IMR-90 (cell line): ENCODE data around the gene ZNF236. TPM values are rescaled to one million over a fixed set of nuclear protein-coding genes. Genes with fewer than 3 reads are reported as not detected.
"Not testable (repeated sequence)": the region's sequence is repeated elsewhere in the genome, so short reads cannot be mapped to it uniquely, and the experiment has no call there.

Experiments used
- ATAC-seq: fragments of 200-7000 bp; cut with Tn5 transposase; 2 replicates; pipeline ENCODE4 v1.9.1; 2020; ENCODE audit warnings: low read depth, mild to moderate bottlenecking, moderate library complexity
- BruUV-seq: library from RNA; stranded (reverse); fragments of 400-500 nt; replicated peaks from 2 replicates; lab custom pipeline; 2021; lab: Mats Ljungman, UMichigan
- CTCF ChIA-PET: fragments of 300-600 bp; formaldehyde crosslinking; extraction: SDS; loops from one replicate; lab custom pipeline; 2021; ENCODE audit warnings: antibody characterized with exemption; lab: Yijun Ruan, JAX
- POLR2A ChIA-PET: fragments of 300-600 bp; sonication (Branson Sonifier 250); formaldehyde crosslinking; loops from one replicate; lab custom pipeline; 2022; ENCODE audit warnings: antibody characterized with exemption; ENCODE audit not compliant: unreplicated experiment; lab: Charles Lee
- DNase-seq: peaks from one replicate; pipeline ENCODE4 v3.0.0; 2013
- H2AFZ ChIP-seq: replicated peaks from 2 replicates; pipeline ENCODE3; 2013; ENCODE audit warnings: low read length, mild to moderate bottlenecking; ENCODE audit not compliant: poor library complexity
- H2AK5ac ChIP-seq: 2 replicates; pipeline ENCODE4 v1.6.1; 2013; ENCODE audit warnings: low read depth, low read length, inconsistent platforms
- H2AK9ac ChIP-seq: replicated peaks from 2 replicates; pipeline ENCODE3; 2013; ENCODE audit warnings: mild to moderate bottlenecking, low read depth, low read length, moderate library complexity; ENCODE audit not compliant: poor library complexity
- H2BK120ac ChIP-seq: 2 replicates; pipeline ENCODE4 v1.6.1; 2013; ENCODE audit warnings: low read depth, low read length, inconsistent platforms
- H2BK15ac ChIP-seq: 3 replicates; pipeline ENCODE4 v1.6.1; 2013; ENCODE audit warnings: low read depth, low read length, inconsistent platforms
- H2BK20ac ChIP-seq: 2 replicates; pipeline ENCODE4 v1.6.1; 2013; ENCODE audit warnings: low read depth, mild to moderate bottlenecking, inconsistent platforms, low read length, moderate library complexity
- H2BK5ac ChIP-seq: 2 replicates; pipeline ENCODE4 v1.6.1; 2013; ENCODE audit warnings: mild to moderate bottlenecking, low read depth, low read length, inconsistent platforms; ENCODE audit not compliant: poor library complexity, severe bottlenecking
- H3K14ac ChIP-seq: replicated peaks from 2 replicates; pipeline ENCODE4 v1.6.1; 2013; ENCODE audit warnings: low read depth, low read length, inconsistent platforms
- H3K18ac ChIP-seq: 2 replicates; pipeline ENCODE4 v1.6.1; 2013; ENCODE audit warnings: low read depth, low read length, control low read depth
- H3K23ac ChIP-seq: 2 replicates; pipeline ENCODE4 v1.6.1; 2013; ENCODE audit warnings: low read depth, low read length, inconsistent platforms
- H3K27ac ChIP-seq: 2 replicates; pipeline ENCODE4 v1.5.1; 2013; ENCODE audit warnings: mild to moderate bottlenecking, control low read depth, low read length; ENCODE audit not compliant: insufficient read depth
- H3K27me3 ChIP-seq: 2 replicates; pipeline ENCODE4 v1.6.1; 2013; ENCODE audit warnings: low read length; ENCODE audit not compliant: control insufficient read depth, insufficient read depth
- H3K36me3 ChIP-seq: 2 replicates; pipeline ENCODE4 v1.6.1; 2013; ENCODE audit warnings: low read length, mixed read lengths; ENCODE audit not compliant: control insufficient read depth, insufficient read depth
- H3K4ac ChIP-seq: 2 replicates; pipeline ENCODE4 v1.6.1; 2013; ENCODE audit warnings: low read depth, low read length, inconsistent platforms
- H3K4me1 ChIP-seq: 2 replicates; pipeline ENCODE4 v1.6.1; 2013; ENCODE audit warnings: low read length, mixed read lengths; ENCODE audit not compliant: control insufficient read depth, insufficient read depth
- H3K4me2 ChIP-seq: 2 replicates; pipeline ENCODE4 v1.6.1; 2013; ENCODE audit warnings: low read depth, mild to moderate bottlenecking, control low read depth, low read length, moderate library complexity
- H3K4me3 ChIP-seq: 2 replicates; pipeline ENCODE4 v1.5.1; 2013; ENCODE audit warnings: low read depth, mild to moderate bottlenecking, control low read depth, low read length, moderate library complexity; ENCODE audit not compliant: insufficient read depth
- H3K56ac ChIP-seq: 2 replicates; pipeline ENCODE4 v1.6.1; 2013; ENCODE audit warnings: low read length, inconsistent platforms; ENCODE audit not compliant: insufficient read depth; ENCODE audit errors: extremely low read depth
- H3K79me1 ChIP-seq, 2 experiments: 2 replicates each; pipeline ENCODE4 v1.6.1; 2013; ENCODE audit warnings: low read length in 2 of 2, inconsistent platforms in 1 of 2, low read depth in 1 of 2
- H3K9ac ChIP-seq: 2 replicates; pipeline ENCODE4 v1.6.1; 2013; ENCODE audit warnings: low read depth, low read length, control low read depth
- H3K9me1 ChIP-seq: 2 replicates; pipeline ENCODE4 v1.6.1; 2013; ENCODE audit warnings: low read length, inconsistent platforms; ENCODE audit not compliant: insufficient read depth
- H3K9me3 ChIP-seq: 2 replicates; pipeline ENCODE4 v1.6.1; 2013; ENCODE audit warnings: low read length; ENCODE audit not compliant: control insufficient read depth, insufficient read depth
- H4K20me1 ChIP-seq: 2 replicates; pipeline ENCODE4 v1.6.1; 2013; ENCODE audit warnings: low read length, inconsistent platforms; ENCODE audit not compliant: insufficient read depth
- H4K5ac ChIP-seq: 2 replicates; pipeline ENCODE4 v1.6.1; 2013; ENCODE audit warnings: mild to moderate bottlenecking, low read depth, low read length, control low read depth
- H4K8ac ChIP-seq, 2 experiments: 2 replicates each; pipeline ENCODE4 v1.6.1; 2013; ENCODE audit warnings: low read depth in 2 of 2, low read length in 2 of 2, control low read depth in 1 of 2, inconsistent platforms in 1 of 2
- H4K91ac ChIP-seq: 2 replicates; pipeline ENCODE4 v1.6.1; 2013; ENCODE audit warnings: low read depth, low read length, inconsistent platforms; ENCODE audit not compliant: insufficient read depth
- dilution Hi-C: fragments of 300-500 bp; cut with HindIII; formaldehyde crosslinking; loops from one replicate; pipeline ENCODE4 v1.14.3; 2018; ENCODE audit warnings: low sequenced_read_pairs; ENCODE audit not compliant: unreplicated experiment
- in situ Hi-C: fragments of 300-500 bp; cut with MboI; formaldehyde crosslinking; loops from 3 replicates; pipeline ENCODE4 v1.14.3; 2019; ENCODE audit warnings: low sequenced_read_pairs, inconsistent platforms, mixed read lengths
- intact Hi-C: fragments of 100-400 bp; cut with micrococcal nuclease; formaldehyde crosslinking; loops from 2 replicates; pipeline ENCODE4 v1.10.0; 2022
- polyA plus RNA-seq, 3 experiments: library from polyadenylated mRNA; depleted of rRNA; stranded (reverse); fragments of >200 nt; gene quantifications; 2 replicates each; pipeline ENCODE4 v1.2.3, GENCODE V29; 2012; ENCODE audit warnings: low replicate concordance in 1 of 3
- total RNA-seq: library from RNA; depleted of rRNA; stranded (reverse); fragments of >200 nt; gene quantifications from 2 replicates; pipeline ENCODE4 v1.2.3, GENCODE V29; 2012

The ZNF236 gene
- total and polyA plus RNA-seq, 2 of the 4 experiments (the other 2 are of a cell fraction): 3.6 to 9.7 TPM

DNA sequence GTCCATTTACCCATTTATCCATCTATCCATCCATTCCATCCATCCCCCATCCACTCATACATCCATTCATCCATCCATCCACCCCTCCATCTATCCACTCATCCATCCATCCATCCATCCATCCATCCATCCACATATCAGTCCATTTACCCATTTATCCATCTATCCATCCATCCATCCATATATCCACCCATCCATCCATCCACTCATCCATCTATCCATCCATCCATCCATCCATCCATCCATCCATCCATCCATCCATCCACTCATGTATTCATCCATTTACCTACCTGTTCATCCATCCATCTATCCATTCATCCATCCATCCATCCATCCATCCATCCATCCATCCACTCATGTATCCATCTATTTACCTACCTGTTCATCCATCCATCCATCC, 196.3 kb downstream of the ZNF236 start:
- H3K14ac ChIP-seq, H2BK15ac ChIP-seq, H3K79me1 ChIP-seq, H3K9ac ChIP-seq, H3K4me1 ChIP-seq, H2AK5ac ChIP-seq, H4K8ac ChIP-seq, H2BK20ac ChIP-seq, H4K5ac ChIP-seq, H3K4me3 ChIP-seq, BruUV-seq, H4K20me1 ChIP-seq, H3K4ac ChIP-seq, POLR2A ChIA-PET, H3K9me1 ChIP-seq, H2AFZ ChIP-seq, H3K27me3 ChIP-seq, H4K91ac ChIP-seq, H3K27ac ChIP-seq, H2AK9ac ChIP-seq, H2BK120ac ChIP-seq, H3K9me3 ChIP-seq, in situ Hi-C loops, CTCF ChIA-PET, H3K56ac ChIP-seq, H3K36me3 ChIP-seq, H3K23ac ChIP-seq, ATAC-seq, H3K18ac ChIP-seq, H3K4me2 ChIP-seq, dilution Hi-C loops, DNase-seq, intact Hi-C loops: not testable (repeated sequence)
- H2BK5ac ChIP-seq: peak overlapping the region; percentile 54
